Measurements from ENCODE around the gene DDX10.

GRCh38 chr11:108622341-108622740 is 42.5 kb upstream of the DDX10 start:
- TF ChIP-seq GATA3 (IDR thresholded peaks at IDR 0.05; ENCODE audit: low read depth, low read length), result no peak
- no peak for TF ChIP-seq GATA2 (IDR thresholded peaks at IDR 0.05; ENCODE audit: low read depth, low read length)

All from SH-SY5Y (cell line).